Articular chondrocyte of knee joint (primary cell): Measurements from ENCODE around the gene TMPRSS3. TPM values are rescaled to one million over a fixed set of nuclear protein-coding genes. Genes with fewer than 3 reads are reported as not detected.

Experiments used
- small RNA-seq: library from RNA; depleted of rRNA; stranded (forward); fragments of <200 nt; gene quantifications from one replicate; pipeline ENCODE3, GENCODE V24; 2012
- total RNA-seq: library from RNA; depleted of rRNA; stranded (reverse); fragments of >200 nt; gene quantifications from 2 replicates; pipeline ENCODE4 v1.2.3, GENCODE V29; 2012

Gene TMPRSS3
- not detected in 2 replicates for total RNA-seq

GRCh38 chr21:42395905-42396651 lies at the start of gene TMPRSS3:
Gene TMPRSS3 (minus strand): TSS chr21:42396052. CDS start chr21:42395417, 635 bp downstream.

GRCh38 chr21:42403611-42404231 lies 7.9 kb upstream of the TMPRSS3 start, which contains the start of gene UBASH3A:
Gene UBASH3A (plus strand): TSS chr21:42403902. CDS start chr21:42403946, 44 bp downstream.

GRCh38 chr21:42366292-42367010 lies 29.4 kb downstream of the TMPRSS3 start, which contains the start of gene TFF1:
Gene TFF1 (minus strand): TSS chr21:42366535. CDS start chr21:42366495, 40 bp downstream.

GRCh38 chr21:42350927-42351426 lies 44.9 kb downstream of the TMPRSS3 start, which contains the start of gene TFF2:
Gene TFF2 (minus strand): TSS chr21:42350994. CDS start chr21:42350957, 37 bp downstream.

Small RNAs within 50 kb of the gene (small RNA-seq; reads per million reads assigned to genes)
- not detected for gene RNU6-1149P

Other genes with a start within 250 kb of the TMPRSS3 start
- 0.11 TPM in 1 of 2 replicates, not detected in the other for gene ABCG1, start 176.9 kb downstream of the TMPRSS3 start, total RNA-seq
- gene TFF3, start 80.6 kb downstream of the TMPRSS3 start, total RNA-seq, result not detected in 2 replicates
- gene TFF2, start 45.1 kb downstream of the TMPRSS3 start, total RNA-seq, result not detected in 2 replicates
- 0.65 TPM in 1 of 2 replicates, not detected in the other for gene TFF1, start 29.5 kb downstream of the TMPRSS3 start, total RNA-seq
- not detected in 2 replicates for gene UBASH3A, start 7.8 kb upstream of the TMPRSS3 start, total RNA-seq
- gene RSPH1, start 100.2 kb upstream of the TMPRSS3 start, total RNA-seq, result 0.26 and 0.76 TPM in 2 replicates
- 2.5 and 3.9 TPM in 2 replicates for gene SLC37A1, start 117.8 kb upstream of the TMPRSS3 start, total RNA-seq